GM12875 (cell line): ENCODE data around the gene CPNE2.
"Not testable (repeated sequence)": the region's sequence is repeated elsewhere in the genome, so short reads cannot be mapped to it uniquely, and the experiment has no call there.

Source experiments
- H3K4me3 ChIP-seq: one replicate; pipeline ENCODE4 v1.5.1; 2011; ENCODE audit warnings: low read depth, low read length, control low read depth
- TF ChIP-seq, protein P1 (sequence below): IDR thresholded peaks from 2 replicates; pipeline ENCODE4 v1.5.1; 2011; ENCODE audit warnings: low read depth, mild to moderate bottlenecking, control low read depth, inconsistent platforms, low read length, moderate library complexity, borderline replicate concordance; ENCODE audit not compliant: insufficient read depth

Gene CPNE2

DNA sequence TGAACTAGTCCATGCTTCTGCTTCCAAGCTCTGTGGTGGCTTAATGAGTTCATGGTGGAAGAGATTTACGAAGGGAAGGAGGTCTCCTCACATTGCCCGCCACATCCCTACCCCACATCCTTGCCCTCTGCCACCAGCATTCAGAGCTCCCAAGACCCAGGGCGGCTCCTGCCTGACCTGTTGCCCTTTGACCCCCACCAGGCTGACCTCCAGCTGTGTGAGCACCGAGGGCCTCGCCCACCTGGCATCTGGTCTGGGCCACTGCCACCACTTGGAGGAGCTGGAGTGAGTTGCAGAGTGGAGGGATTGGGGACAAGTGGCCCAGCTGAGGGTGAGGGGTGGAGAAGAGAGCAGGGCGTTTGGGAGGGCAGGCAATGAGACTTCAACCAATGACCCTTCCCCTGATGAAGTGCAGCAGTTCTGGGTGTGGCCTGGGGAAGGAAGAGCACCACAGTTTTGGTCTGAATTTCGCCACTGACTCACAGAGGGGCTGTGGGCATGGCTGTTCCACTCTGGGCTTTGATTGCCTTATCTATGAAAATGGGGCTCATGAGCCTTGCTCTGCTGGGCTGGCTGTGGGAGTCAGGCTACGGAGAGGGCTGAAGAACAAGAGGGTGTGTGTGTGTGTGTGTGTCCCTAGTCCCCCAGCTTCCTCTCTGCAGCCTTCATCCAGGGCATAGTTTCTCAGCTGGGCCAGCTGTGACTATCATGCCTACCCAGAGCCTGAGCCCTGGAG, 22.6 kb upstream of the CPNE2 start:
- no peak overlapping the region for H3K4me3 ChIP-seq
- TF ChIP-seq, protein P1, sequence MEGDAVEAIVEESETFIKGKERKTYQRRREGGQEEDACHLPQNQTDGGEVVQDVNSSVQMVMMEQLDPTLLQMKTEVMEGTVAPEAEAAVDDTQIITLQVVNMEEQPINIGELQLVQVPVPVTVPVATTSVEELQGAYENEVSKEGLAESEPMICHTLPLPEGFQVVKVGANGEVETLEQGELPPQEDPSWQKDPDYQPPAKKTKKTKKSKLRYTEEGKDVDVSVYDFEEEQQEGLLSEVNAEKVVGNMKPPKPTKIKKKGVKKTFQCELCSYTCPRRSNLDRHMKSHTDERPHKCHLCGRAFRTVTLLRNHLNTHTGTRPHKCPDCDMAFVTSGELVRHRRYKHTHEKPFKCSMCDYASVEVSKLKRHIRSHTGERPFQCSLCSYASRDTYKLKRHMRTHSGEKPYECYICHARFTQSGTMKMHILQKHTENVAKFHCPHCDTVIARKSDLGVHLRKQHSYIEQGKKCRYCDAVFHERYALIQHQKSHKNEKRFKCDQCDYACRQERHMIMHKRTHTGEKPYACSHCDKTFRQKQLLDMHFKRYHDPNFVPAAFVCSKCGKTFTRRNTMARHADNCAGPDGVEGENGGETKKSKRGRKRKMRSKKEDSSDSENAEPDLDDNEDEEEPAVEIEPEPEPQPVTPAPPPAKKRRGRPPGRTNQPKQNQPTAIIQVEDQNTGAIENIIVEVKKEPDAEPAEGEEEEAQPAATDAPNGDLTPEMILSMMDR, result no peak

DNA sequence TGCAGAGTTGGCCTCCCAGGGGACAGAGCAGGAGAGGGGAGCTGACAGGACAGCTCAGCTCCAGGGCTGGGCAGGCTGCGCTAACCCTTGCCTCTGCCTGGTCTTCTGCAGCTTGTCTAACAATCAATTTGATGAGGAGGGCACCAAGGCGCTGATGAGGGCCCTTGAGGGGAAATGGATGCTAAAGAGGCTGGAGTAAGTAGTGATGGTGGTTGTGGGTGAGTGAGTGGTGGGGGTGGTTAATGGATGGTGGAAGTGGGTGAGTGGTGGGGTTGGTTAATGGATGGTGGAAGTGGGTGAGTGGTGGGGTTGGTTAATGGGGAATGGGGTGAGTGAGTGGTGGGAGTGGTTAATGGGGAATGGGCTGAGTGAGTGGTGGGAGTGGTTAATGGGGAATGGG, 22.0 kb upstream of the CPNE2 start:
- no peak overlapping the region for H3K4me3 ChIP-seq
- TF ChIP-seq, protein P1, result no peak

DNA sequence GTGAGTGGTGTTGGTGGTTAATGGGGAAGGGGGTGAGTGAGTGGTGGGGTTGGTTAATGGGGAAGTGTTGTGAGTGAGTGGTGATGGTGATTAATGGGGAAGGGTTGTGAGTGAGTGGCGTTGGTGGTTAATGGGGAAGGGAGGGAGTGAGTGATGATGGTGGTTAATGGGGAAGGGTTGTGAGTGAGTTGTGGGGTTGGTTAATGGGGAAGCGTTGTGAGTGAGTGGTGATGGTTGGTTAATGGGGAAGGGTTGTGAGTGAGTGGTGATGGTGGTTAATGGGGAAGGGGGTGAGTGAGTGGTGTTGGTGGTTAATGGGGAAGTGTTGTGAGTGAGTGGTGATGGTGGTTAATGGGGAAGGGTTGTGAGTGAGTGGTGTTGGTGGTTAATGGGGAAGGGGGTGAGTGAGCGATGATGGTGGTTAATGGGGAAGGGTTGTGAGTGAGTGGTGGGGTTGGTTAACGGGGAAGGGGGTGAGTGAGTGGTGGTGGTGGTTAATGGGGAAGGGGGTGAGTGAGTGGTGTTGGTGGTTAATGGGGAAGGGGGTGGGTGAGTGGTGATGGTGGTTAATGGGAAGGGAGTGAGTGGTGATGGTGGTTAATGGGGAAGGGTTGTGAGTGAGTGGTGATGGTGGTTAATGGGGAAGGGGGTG, 21.2 kb upstream of the CPNE2 start:
- H3K4me3 ChIP-seq, result not testable (repeated sequence)

- H3K4me3 ChIP-seq, result no peak overlapping the region
- TF ChIP-seq, protein P1, result no peak
These were observed 20.4 kb upstream of the CPNE2 start for GRCh38 chr16:57071831-57072582.

DNA sequence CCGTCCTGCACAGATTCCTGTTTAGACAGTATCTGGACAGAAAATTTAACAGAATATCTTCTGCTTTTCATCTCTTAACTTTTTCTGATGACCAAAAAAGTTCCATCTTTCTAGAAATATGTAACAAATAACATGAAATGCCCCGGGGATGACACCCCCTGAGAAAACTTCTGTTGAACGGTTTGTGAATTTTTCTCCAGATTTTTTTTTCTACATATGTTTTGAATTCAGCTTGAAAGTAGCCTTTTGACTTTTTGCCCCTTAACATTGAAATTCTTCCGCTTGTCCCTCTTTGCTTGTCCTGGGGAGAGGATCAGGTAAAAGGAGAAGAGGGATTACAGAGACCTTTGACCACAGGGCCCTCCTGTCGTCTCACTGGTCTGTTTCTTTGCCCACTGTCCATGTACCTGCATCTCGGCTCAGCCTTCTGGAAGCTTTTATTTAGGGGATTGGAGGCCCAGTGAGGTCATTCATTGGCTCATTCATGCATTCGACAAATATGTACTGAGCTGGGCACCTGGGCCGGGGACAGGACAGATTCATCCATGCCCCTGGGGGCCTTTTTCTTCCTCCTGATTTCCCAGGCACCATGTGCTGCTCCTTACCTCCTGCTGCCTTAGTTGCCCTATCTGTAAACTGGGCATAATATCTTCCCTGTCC, 19.6 kb upstream of the CPNE2 start:
- TF ChIP-seq, protein P1, result no peak
- H3K4me3 ChIP-seq, result no peak overlapping the region

- TF ChIP-seq, protein P1, result no peak
- no peak overlapping the region for H3K4me3 ChIP-seq
These were observed 14.7 kb upstream of the CPNE2 start for GRCh38 chr16:57077714-57078113.

GRCh38 chr16:57081744-57082143, 10.6 kb upstream of the CPNE2 start:
- no peak overlapping the region for H3K4me3 ChIP-seq
- TF ChIP-seq, protein P1, result no peak
